Measurements from ENCODE around the gene RBM19.

Gene RBM19

GRCh38 chr12:113800201-113800600 is 165.9 kb downstream of the RBM19 start:
- H3K4me1 ChIP-seq (ENCODE audit: control insufficient read depth, insufficient read depth, low read length): peaks cover 3% of the 10 kb centered on the region

DNA sequence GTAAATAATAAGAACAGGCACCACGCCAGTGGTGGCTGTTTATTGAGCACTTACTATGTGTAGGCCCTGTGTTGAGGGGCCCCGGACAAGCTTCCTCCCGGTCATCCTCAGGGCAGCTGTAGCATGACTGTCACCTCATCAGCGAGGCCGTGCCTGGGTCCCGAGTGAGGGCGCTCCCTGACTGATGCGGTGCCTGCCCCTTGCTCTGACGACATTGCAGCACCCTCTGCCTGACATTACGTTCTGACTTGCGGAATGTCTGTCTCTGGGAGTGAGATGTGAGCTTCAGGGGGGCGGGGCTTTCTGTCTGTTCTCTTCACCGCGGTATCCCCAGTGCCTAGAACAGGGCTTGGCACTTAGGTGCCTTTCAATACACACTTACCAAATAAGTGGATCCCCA is 167.6 kb downstream of the RBM19 start:
- H3K36me3 ChIP-seq (ENCODE audit: control insufficient read depth, insufficient read depth, low read length): no peaks in the 10 kb centered on the region
- no peaks in the 10 kb centered on the region for H3K27me3 ChIP-seq (ENCODE audit: control insufficient read depth, insufficient read depth, low read length, poor library complexity, severe bottlenecking)
- H3K9me3 ChIP-seq (ENCODE audit: control insufficient read depth, low read length): no peaks in the 10 kb centered on the region
- WGBS, 2 experiments: 79 to 80% methylated on average over 14 of the region's 14 CpGs
- H3K4me1 ChIP-seq (ENCODE audit: control insufficient read depth, insufficient read depth, low read length): peaks cover 3% of the 10 kb centered on the region
- H3K4me3 ChIP-seq (ENCODE audit: insufficient read depth, low read depth, low read length): no peak overlapping the region
- H3K27ac ChIP-seq (ENCODE audit: insufficient read depth, low read depth, low read length, poor library complexity, severe bottlenecking): no peak overlapping the region

More at GRCh38 chr12:113800201-113800600, 165.9 kb downstream of the RBM19 start:
- Histone ChIP-seq H3K4me3 (ENCODE audit: insufficient read depth, low read depth, low read length) (no peak overlapping the region), H3K9me3 (ENCODE audit: control insufficient read depth, low read length) (no peaks in the 10 kb centered on the region), H3K27ac (ENCODE audit: insufficient read depth, low read depth, low read length, poor library complexity, severe bottlenecking) (no peak overlapping the region), H3K36me3 (ENCODE audit: control insufficient read depth, insufficient read depth, low read length) (no peaks in the 10 kb centered on the region), H3K27me3 (ENCODE audit: control insufficient read depth, insufficient read depth, low read length, poor library complexity, severe bottlenecking) (no peaks in the 10 kb centered on the region)
- 89 to 92% methylated on average over 12 of the region's 12 CpGs for WGBS, 2 experiments

DNA sequence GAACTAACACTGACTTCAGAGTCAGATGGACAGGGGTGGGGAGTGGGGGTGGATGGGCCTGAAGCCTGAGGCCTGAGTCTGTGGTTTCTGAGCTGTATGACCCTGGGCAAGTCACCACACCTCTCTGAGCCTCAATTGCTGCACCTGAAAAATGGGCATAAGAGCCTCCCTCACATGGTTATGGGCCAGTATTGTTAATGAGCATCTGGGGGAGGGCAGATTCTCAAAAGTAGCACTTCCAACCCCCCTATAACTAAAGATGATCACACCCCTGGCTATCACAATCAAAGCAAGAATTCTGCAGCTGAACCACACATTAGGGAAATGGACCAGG is 168.6 kb downstream of the RBM19 start:
- Histone ChIP-seq H3K9me3 (ENCODE audit: control insufficient read depth, low read length) (no peaks in the 10 kb centered on the region), H3K4me1 (ENCODE audit: control insufficient read depth, insufficient read depth, low read length) (peaks cover 3% of the 10 kb centered on the region), H3K36me3 (ENCODE audit: control insufficient read depth, insufficient read depth, low read length) (no peaks in the 10 kb centered on the region), H3K4me3 (ENCODE audit: insufficient read depth, low read depth, low read length) (no peak overlapping the region), H3K27ac (ENCODE audit: insufficient read depth, low read depth, low read length, poor library complexity, severe bottlenecking) (no peak overlapping the region), H3K27me3 (ENCODE audit: control insufficient read depth, insufficient read depth, low read length, poor library complexity, severe bottlenecking) (no peaks in the 10 kb centered on the region)

GRCh38 chr12:113796852-113797534 is 169.1 kb downstream of the RBM19 start:
- Histone ChIP-seq H3K27me3 (ENCODE audit: control insufficient read depth, insufficient read depth, low read length, poor library complexity, severe bottlenecking) (no peaks in the 10 kb centered on the region), H3K27ac (ENCODE audit: insufficient read depth, low read depth, low read length, poor library complexity, severe bottlenecking) (no peak overlapping the region), H3K4me1 (ENCODE audit: control insufficient read depth, insufficient read depth, low read length) (peaks cover 3% of the 10 kb centered on the region), H3K36me3 (ENCODE audit: control insufficient read depth, insufficient read depth, low read length) (no peaks in the 10 kb centered on the region), H3K4me3 (ENCODE audit: insufficient read depth, low read depth, low read length) (no peak overlapping the region), H3K9me3 (ENCODE audit: control insufficient read depth, low read length) (no peaks in the 10 kb centered on the region)
- 81 to 86% methylated on average over 14 of the region's 14 CpGs for WGBS, 2 experiments

DNA sequence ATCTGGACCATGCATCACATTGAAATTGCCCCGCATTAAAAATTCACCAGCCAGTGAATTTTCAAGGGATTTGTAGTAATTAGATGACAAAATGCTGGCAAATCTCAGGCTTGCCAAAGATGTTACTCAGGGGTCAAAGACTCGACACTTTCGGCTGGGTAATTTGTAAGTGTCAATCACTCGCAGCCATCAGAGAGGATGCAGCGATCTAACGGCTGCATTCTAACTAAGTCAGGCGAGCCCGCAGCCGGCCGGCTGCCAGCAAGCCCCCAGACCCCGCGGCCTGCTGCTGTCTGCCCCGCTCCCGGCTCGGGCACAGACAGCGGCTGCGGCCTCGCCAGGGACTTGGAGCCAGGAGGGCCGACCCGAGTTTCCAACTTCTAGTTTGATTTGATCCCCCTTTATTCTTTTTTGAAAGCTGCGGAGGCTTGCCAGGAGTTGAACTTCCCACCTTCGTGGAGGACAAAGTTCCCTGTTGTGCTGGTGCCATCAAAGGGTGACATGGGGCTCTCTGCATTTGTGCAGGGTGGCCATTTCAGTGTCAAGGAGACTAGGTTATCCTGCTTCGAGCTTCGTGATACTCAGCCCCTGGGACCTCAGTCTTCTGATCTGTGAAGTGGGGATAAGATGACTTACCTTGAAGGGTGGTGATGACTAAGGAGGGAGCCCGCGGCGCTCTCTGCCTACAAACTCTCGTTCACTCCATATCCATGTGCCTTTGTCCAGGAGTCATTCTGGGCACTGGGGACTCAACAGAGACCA is 169.9 kb downstream of the RBM19 start:
- 79 to 82% methylated on average over 28 of the region's 28 CpGs for WGBS, 2 experiments
- Histone ChIP-seq H3K27ac (ENCODE audit: insufficient read depth, low read depth, low read length, poor library complexity, severe bottlenecking) (no peak overlapping the region), H3K4me1 (ENCODE audit: control insufficient read depth, insufficient read depth, low read length) (peaks cover 3% of the 10 kb centered on the region)

GRCh38 chr12:113795445-113795844 is 170.7 kb downstream of the RBM19 start:
- Histone ChIP-seq H3K4me3 (ENCODE audit: insufficient read depth, low read depth, low read length) (no peak overlapping the region), H3K4me1 (ENCODE audit: control insufficient read depth, insufficient read depth, low read length) (peaks cover 3% of the 10 kb centered on the region), H3K27me3 (ENCODE audit: control insufficient read depth, insufficient read depth, low read length, poor library complexity, severe bottlenecking) (no peaks in the 10 kb centered on the region), H3K27ac (ENCODE audit: insufficient read depth, low read depth, low read length, poor library complexity, severe bottlenecking) (no peak overlapping the region), H3K9me3 (ENCODE audit: control insufficient read depth, low read length) (no peaks in the 10 kb centered on the region), H3K36me3 (ENCODE audit: control insufficient read depth, insufficient read depth, low read length) (no peaks in the 10 kb centered on the region)
- 80 to 81% methylated on average over 10 of the region's 10 CpGs for WGBS, 2 experiments

More for the DNA sequence above, 169.9 kb downstream of the RBM19 start:
- Histone ChIP-seq H3K4me3 (ENCODE audit: insufficient read depth, low read depth, low read length) (no peak overlapping the region), H3K9me3 (ENCODE audit: control insufficient read depth, low read length) (no peaks in the 10 kb centered on the region), H3K36me3 (ENCODE audit: control insufficient read depth, insufficient read depth, low read length) (no peaks in the 10 kb centered on the region), H3K27me3 (ENCODE audit: control insufficient read depth, insufficient read depth, low read length, poor library complexity, severe bottlenecking) (no peaks in the 10 kb centered on the region)

DNA sequence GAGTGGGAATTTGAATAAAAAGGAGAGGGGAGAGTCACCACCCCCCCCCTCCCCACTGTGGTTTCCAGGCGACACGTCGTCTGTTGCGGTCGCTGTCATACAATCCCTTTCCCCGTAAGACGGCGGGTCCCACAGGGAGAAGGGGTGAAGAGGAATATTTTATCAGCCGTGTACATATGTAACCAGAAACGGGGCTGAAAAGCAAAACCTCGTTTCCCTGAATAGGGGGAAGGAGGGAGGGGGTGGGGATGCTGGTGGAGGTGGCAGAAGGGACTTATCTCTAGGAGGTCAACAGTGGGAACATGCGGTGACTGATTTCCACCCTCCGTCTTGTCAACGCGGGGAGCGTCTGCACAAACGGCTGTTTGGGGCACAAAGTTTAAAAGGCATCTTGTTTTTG is 171.4 kb downstream of the RBM19 start:
- Histone ChIP-seq H3K36me3 (ENCODE audit: control insufficient read depth, insufficient read depth, low read length) (no peaks in the 10 kb centered on the region), H3K27me3 (ENCODE audit: control insufficient read depth, insufficient read depth, low read length, poor library complexity, severe bottlenecking) (no peaks in the 10 kb centered on the region), H3K4me1 (ENCODE audit: control insufficient read depth, insufficient read depth, low read length) (peaks cover 3% of the 10 kb centered on the region), H3K27ac (ENCODE audit: insufficient read depth, low read depth, low read length, poor library complexity, severe bottlenecking) (no peak overlapping the region), H3K4me3 (ENCODE audit: insufficient read depth, low read depth, low read length) (no peak overlapping the region), H3K9me3 (ENCODE audit: control insufficient read depth, low read length) (no peaks in the 10 kb centered on the region)
- WGBS, 2 experiments: 87 to 93% methylated on average over 17 of the region's 17 CpGs

- 92 to 93% methylated on average over 8 to 9 of the region's 9 CpGs for WGBS, 2 experiments
- no peaks in the 10 kb centered on the region for H3K36me3 ChIP-seq (ENCODE audit: control insufficient read depth, insufficient read depth, low read length)
- H3K27me3 ChIP-seq (ENCODE audit: control insufficient read depth, insufficient read depth, low read length, poor library complexity, severe bottlenecking): no peaks in the 10 kb centered on the region
- H3K27ac ChIP-seq (ENCODE audit: insufficient read depth, low read depth, low read length, poor library complexity, severe bottlenecking): no peak overlapping the region
- no peak overlapping the region for H3K4me3 ChIP-seq (ENCODE audit: insufficient read depth, low read depth, low read length)
- no peaks in the 10 kb centered on the region for H3K9me3 ChIP-seq (ENCODE audit: control insufficient read depth, low read length)
- H3K4me1 ChIP-seq (ENCODE audit: control insufficient read depth, insufficient read depth, low read length): peaks cover 3% of the 10 kb centered on the region
These were observed 172.9 kb downstream of the RBM19 start for GRCh38 chr12:113793250-113793649.

DNA sequence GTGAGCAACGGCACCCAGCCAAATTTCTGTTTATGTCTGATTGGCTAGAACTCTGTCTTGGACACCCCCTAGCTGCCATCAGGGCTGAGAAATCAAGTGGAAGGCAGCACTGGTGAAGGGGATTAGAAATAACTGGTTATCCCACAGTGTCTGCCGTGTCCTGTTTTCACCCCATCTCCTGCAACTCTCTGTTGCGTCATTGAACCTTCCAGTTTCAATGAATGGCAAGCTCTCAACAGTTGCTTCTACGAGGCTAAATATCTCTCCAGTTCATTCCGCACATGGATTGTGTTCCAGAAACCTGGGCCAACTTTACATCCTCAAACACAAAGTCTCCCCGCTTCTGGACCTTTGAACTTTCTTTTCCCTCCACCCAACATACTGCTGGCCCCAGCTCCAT is 173.7 kb downstream of the RBM19 start:
- no peak overlapping the region for H3K27ac ChIP-seq (ENCODE audit: insufficient read depth, low read depth, low read length, poor library complexity, severe bottlenecking)
- 92 to 95% methylated on average over 6 of the region's 6 CpGs for WGBS, 2 experiments
- H3K36me3 ChIP-seq (ENCODE audit: control insufficient read depth, insufficient read depth, low read length): no peaks in the 10 kb centered on the region
- H3K4me1 ChIP-seq (ENCODE audit: control insufficient read depth, insufficient read depth, low read length): peaks cover 3% of the 10 kb centered on the region
- H3K9me3 ChIP-seq (ENCODE audit: control insufficient read depth, low read length): no peaks in the 10 kb centered on the region
- H3K4me3 ChIP-seq (ENCODE audit: insufficient read depth, low read depth, low read length): no peak overlapping the region
- no peaks in the 10 kb centered on the region for H3K27me3 ChIP-seq (ENCODE audit: control insufficient read depth, insufficient read depth, low read length, poor library complexity, severe bottlenecking)

- H3K27me3 ChIP-seq (ENCODE audit: control insufficient read depth, insufficient read depth, low read length, poor library complexity, severe bottlenecking): no peaks in the 10 kb centered on the region
- H3K36me3 ChIP-seq (ENCODE audit: control insufficient read depth, insufficient read depth, low read length): no peaks in the 10 kb centered on the region
- H3K9me3 ChIP-seq (ENCODE audit: control insufficient read depth, low read length): no peaks in the 10 kb centered on the region
- peaks cover 4% of the 10 kb centered on the region for H3K4me1 ChIP-seq (ENCODE audit: control insufficient read depth, insufficient read depth, low read length)
- H3K27ac ChIP-seq (ENCODE audit: insufficient read depth, low read depth, low read length, poor library complexity, severe bottlenecking): no peak overlapping the region
- 82 to 92% methylated on average over 4 of the region's 5 CpGs for WGBS, 2 experiments
- H3K4me3 ChIP-seq (ENCODE audit: insufficient read depth, low read depth, low read length): no peak overlapping the region
These were observed 177.9 kb downstream of the RBM19 start for GRCh38 chr12:113788020-113788856.
